Choroid plexus epithelial cell (primary cell): ENCODE data around the gene SRM.
A peak's percentile ranks its signal among the peaks of the same experiment; 100 is the strongest.
"Not testable (repeated sequence)": the region's sequence is repeated elsewhere in the genome, so short reads cannot be mapped to it uniquely, and the experiment has no call there.

Experiments used
- DNase-seq: peaks from one replicate; pipeline ENCODE4 v3.0.0-alpha.2; 2010; ENCODE audit warnings: low read depth
- H3K4me3 ChIP-seq: 2 replicates; pipeline ENCODE4 v1.5.1; 2011; ENCODE audit warnings: low read depth, mild to moderate bottlenecking, control low read depth, low read length, moderate library complexity
- TF ChIP-seq, protein P1 (sequence below): conservative IDR thresholded peaks from 2 replicates; pipeline ENCODE4 v1.5.1; 2011; ENCODE audit warnings: low read depth, mild to moderate bottlenecking, control low read depth, inconsistent platforms, low read length, moderate library complexity

SRM gene

DNA sequence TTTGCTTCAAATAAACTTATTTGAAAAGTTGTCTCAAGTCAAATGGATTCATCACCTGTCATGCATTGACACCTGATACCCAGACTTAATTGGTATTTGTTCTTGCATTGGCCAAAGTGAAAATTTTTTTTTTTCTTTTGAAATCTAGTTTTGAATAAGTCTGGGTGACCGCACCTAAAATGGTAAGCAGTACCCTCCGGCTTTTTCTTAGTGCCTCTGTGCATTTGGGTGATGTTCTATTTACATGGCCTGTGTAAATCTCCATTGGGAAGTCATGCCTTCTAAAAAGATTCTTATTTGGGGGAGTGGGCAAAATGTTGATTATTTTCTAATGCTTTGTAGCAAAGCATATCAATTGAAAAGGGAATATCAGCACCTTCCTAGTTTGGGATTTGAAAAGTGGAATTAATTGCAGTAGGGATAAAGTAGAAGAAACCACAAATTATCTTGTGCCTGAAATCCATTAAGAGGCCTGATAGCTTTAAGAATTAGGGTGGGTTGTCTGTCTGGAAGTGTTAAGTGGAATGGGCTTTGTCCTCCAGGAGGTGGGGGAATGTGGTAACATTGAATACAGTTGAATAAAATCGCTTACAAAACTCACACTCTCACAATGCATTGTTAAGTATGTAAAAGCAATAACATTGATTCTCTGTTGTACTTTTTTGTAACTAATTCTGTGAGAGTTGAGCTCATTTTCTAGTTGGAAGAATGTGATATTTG is 35.5 kb downstream of the SRM start:
- TF ChIP-seq, protein P1, sequence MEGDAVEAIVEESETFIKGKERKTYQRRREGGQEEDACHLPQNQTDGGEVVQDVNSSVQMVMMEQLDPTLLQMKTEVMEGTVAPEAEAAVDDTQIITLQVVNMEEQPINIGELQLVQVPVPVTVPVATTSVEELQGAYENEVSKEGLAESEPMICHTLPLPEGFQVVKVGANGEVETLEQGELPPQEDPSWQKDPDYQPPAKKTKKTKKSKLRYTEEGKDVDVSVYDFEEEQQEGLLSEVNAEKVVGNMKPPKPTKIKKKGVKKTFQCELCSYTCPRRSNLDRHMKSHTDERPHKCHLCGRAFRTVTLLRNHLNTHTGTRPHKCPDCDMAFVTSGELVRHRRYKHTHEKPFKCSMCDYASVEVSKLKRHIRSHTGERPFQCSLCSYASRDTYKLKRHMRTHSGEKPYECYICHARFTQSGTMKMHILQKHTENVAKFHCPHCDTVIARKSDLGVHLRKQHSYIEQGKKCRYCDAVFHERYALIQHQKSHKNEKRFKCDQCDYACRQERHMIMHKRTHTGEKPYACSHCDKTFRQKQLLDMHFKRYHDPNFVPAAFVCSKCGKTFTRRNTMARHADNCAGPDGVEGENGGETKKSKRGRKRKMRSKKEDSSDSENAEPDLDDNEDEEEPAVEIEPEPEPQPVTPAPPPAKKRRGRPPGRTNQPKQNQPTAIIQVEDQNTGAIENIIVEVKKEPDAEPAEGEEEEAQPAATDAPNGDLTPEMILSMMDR = no peak
- H3K4me3 ChIP-seq = no peak overlapping the region
- no peak for DNase-seq

DNA sequence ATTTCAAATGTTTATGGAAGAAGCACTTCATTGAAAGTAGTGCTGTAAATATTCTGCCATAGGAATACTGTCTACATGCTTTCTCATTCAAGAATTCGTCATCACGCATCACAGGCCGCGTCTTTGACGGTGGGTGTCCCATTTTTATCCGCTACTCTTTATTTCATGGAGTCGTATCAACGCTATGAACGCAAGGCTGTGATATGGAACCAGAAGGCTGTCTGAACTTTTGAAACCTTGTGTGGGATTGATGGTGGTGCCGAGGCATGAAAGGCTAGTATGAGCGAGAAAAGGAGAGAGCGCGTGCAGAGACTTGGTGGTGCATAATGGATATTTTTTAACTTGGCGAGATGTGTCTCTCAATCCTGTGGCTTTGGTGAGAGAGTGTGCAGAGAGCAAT is 36.6 kb downstream of the SRM start:
- no peak for DNase-seq
- TF ChIP-seq, protein P1 = no peak

DNA sequence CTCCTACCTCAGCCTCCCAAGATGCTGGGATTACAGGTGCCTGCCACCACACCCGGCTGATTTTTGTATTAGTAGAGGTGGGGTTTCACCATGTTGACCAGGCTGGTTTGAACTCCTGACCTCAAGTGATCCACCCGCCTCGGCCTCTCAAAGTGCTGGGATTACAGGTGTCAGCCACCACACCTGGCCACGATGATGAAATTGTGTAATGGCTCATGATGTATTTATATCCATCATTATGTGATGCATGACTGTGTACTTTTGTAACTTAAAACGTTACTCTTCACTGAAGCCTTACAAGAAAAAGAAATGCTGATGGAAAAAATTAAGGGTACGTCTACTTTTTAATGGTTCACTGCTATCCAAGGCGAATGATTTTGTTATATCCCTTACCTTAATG is 39.8 kb downstream of the SRM start:
- TF ChIP-seq, protein P1 = no peak
- no peak overlapping the region for H3K4me3 ChIP-seq
- no peak for DNase-seq

More for the DNA sequence above, 36.6 kb downstream of the SRM start:
- no peak overlapping the region for H3K4me3 ChIP-seq

DNA sequence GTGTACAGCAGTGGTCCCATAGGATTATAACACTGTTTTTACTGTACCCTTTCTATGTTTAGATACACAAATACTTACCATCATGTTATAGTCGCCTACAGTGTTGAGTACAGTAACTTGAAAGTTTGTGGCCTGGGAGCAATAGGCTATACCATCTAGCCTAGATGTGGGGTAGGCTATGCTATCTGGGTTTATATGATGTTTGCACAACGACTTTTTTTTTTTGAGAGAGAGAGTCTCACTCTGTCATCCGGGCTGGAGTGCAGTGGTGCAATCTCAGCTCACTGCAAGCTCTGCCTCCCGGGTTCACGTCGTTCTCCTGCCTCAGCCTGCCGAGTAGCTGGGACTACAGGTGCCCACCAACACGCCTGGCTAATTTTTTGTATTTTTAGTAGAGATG is 40.5 kb downstream of the SRM start:
- not testable (repeated sequence) for DNase-seq, H3K4me3 ChIP-seq

DNA sequence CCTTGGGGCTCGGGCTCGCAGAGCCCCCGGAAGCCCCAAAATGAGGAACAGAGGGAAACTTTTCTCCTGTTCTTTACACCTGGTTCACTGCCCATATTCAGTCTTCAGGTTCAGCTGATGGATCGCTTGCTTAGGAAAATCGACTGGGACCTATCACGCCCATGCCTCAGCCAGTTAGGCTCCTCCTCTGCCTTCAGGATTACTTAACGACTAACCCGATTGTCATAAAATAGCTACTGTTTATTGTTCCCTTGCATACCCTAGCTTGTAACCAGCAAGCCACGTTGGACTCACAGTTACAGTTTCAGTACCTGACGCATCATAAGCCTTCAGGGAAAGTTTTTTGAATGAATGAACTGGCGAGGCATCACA is 46.7 kb downstream of the SRM start:
- H3K4me3 ChIP-seq = peak overlapping the region; percentile 99
- peak; percentile 62 for DNase-seq
- TF ChIP-seq, protein P1 = no peak

DNA sequence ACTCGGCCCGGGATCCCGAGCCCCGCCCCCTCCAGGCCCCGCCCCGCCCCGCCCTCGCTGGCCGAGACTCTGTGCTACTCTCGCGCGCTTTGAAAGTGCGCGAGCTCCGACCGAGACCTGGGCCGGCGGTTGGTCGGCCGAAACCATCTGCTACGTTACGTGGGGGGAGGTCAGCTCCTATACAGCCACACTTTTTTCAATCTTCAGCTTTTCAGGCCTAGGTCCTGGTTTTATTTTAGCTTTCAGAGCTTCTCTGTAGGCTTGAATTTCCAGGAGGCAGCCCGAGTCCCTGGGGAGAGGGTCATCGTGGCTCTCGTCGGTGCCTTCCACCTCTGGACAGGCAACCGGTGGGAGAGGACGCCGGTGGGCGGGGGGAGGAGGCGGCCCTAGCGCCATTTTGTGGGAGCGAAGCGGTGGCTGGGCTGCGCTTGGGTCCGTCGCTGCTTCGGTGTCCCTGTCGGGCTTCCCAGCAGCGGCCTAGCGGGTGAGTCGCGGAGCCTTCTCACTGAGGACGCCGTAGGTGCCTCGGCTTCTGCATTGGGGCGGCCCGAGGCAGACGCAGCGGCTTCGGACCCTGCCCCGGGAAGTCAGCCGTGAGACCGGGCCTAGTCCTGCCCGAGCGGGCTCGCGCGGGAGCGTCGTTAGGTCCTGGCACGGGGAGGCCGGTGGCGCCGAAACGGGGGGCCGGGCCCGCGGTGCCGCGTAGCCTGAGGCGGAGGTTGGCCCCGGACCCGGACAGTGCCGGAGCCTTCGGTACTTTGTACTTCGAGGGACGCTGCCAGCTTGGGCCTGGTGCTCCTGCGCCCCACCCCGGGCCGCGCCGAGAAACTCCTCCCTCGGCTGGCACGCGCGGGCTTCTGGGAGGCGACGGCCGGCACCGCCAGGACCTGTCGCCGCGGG is 47.3 kb downstream of the SRM start, which contains the start of gene TARDBP:
Gene TARDBP (plus strand): TSS at position 395 of the 900 bp plus-strand sequence. CDS start 1,074 bp downstream, outside the sequence.
- peak; percentile 92 for DNase-seq
- TF ChIP-seq, protein P1 = no peak
- H3K4me3 ChIP-seq = peak within 1 kb of the TSS; percentile 99
